Tibial nerve (tissue), 4 donors: ENCODE results near the gene CEP350. TPM values are rescaled to one million over a fixed set of nuclear protein-coding genes. Genes with fewer than 3 reads are reported as not detected.
"Not testable (repeated sequence)": the region's sequence is repeated elsewhere in the genome, so short reads cannot be mapped to it uniquely, and the experiment has no call there.

ENCODE experiments used
- DNase-seq, 2 donors: peaks; one replicate each; pipeline ENCODE4 v3.0.0-alpha.2; 2019; ENCODE audit warnings: low spot score in 2 of 2
- H3K27ac ChIP-seq, 4 donors: fragments of 200-600 bp; sonication (generic) in 3 of 4; one replicate each; pipeline ENCODE4 v1.5.1; 2017 to 2019; ENCODE audit warnings: mild to moderate bottlenecking in 1 of 4
- H3K27me3 ChIP-seq, 2 donors: fragments of 200-600 bp; sonication (generic) in 1 of 2; one replicate each; pipeline versions ENCODE4 v1.5.1 to v1.6.0; 2017 to 2019
- H3K36me3 ChIP-seq, 3 donors: fragments of 200-600 bp; sonication (generic); one replicate each; pipeline ENCODE4 v1.5.1; 2018 to 2019
- H3K4me1 ChIP-seq, 4 donors: fragments of 200-600 bp; sonication (generic) in 3 of 4; one replicate each; pipeline ENCODE4 v1.5.1; 2017 to 2019
- H3K4me3 ChIP-seq, 4 donors: fragments of 200-600 bp; sonication (generic) in 3 of 4; one replicate each; pipeline ENCODE4 v1.5.1; 2017 to 2019; ENCODE audit warnings: mild to moderate bottlenecking in 1 of 4, moderate library complexity in 1 of 4
- H3K9me3 ChIP-seq, 4 donors: fragments of 200-600 bp; sonication (generic) in 3 of 4; one replicate each; pipeline ENCODE4 v1.5.1; 2017 to 2019
- EP300 ChIP-seq, 2 donors: sonication (generic); formaldehyde crosslinking; IDR thresholded peaks; one replicate each; pipeline ENCODE4 v1.6.1; 2017; ENCODE audit warnings: antibody characterized with exemption in 2 of 2, mild to moderate bottlenecking in 1 of 2
- POLR2A ChIP-seq, 2 donors: fragments of 450-650 bp; IDR thresholded peaks; one replicate each; pipeline ENCODE4 v1.6.1; 2017; ENCODE audit warnings: antibody characterized with exemption in 2 of 2, mild to moderate bottlenecking in 2 of 2, moderate library complexity in 2 of 2
- WGBS, 2 donors: methylation state at CpG; one replicate each; pipeline ENCODE4 v1.1.5; 2018; 5-methylcytosine and 5-hydroxymethylcytosine counted together
- total RNA-seq, 4 donors: library from RNA; depleted of rRNA; stranded (reverse); fragments of >200 nt; gene quantifications; one replicate each; pipeline ENCODE4 v1.1.0, GENCODE V29; 2016
- TF ChIP-seq, protein P1 (sequence below), 5 experiments: fragments of 200-600 bp in 3 of 5; fragments of 450-650 bp in 2 of 5; sonication (generic) in 3 of 5; IDR thresholded peaks; one replicate each; pipeline ENCODE4 v1.5.1; 2016 to 2019; ENCODE audit warnings: antibody characterized with exemption in 5 of 5, mild to moderate bottlenecking in 3 of 5, moderate library complexity in 2 of 5

CEP350 gene
- total RNA-seq, 4 donors from 2014 or later: 82.6 to 112 (median 94.9) TPM

GRCh38 chr1:179955731-179956130, 1.1 kb downstream of the CEP350 start:
- no peaks in the 10 kb centered on the region for H3K27me3 ChIP-seq
- H3K9me3 ChIP-seq: no peaks in the 10 kb centered on the region
- TF ChIP-seq EP300 (IDR thresholded peaks at IDR 0.05) (no peak), POLR2A (IDR thresholded peaks at IDR 0.05) (no peak)
- TF ChIP-seq, protein P1, sequence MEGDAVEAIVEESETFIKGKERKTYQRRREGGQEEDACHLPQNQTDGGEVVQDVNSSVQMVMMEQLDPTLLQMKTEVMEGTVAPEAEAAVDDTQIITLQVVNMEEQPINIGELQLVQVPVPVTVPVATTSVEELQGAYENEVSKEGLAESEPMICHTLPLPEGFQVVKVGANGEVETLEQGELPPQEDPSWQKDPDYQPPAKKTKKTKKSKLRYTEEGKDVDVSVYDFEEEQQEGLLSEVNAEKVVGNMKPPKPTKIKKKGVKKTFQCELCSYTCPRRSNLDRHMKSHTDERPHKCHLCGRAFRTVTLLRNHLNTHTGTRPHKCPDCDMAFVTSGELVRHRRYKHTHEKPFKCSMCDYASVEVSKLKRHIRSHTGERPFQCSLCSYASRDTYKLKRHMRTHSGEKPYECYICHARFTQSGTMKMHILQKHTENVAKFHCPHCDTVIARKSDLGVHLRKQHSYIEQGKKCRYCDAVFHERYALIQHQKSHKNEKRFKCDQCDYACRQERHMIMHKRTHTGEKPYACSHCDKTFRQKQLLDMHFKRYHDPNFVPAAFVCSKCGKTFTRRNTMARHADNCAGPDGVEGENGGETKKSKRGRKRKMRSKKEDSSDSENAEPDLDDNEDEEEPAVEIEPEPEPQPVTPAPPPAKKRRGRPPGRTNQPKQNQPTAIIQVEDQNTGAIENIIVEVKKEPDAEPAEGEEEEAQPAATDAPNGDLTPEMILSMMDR (IDR thresholded peaks at IDR 0.05): no peak
- peaks cover 0 to 40% (median 21%) of the 10 kb centered on the region in 4 donors for H3K4me1 ChIP-seq
- H3K4me3 ChIP-seq: peak overlapping the region; percentile 75 to 99 (median 78)
- peak overlapping the region; percentile 85 to 97 (median 94) for H3K27ac ChIP-seq
- no peaks in the 10 kb centered on the region for H3K36me3 ChIP-seq
- 1 to 2% methylated on average over 3 of the region's 3 CpGs for WGBS, 2 donors
- DNase-seq: no peak

GRCh38 chr1:179958359-179958758, 3.7 kb downstream of the CEP350 start:
- WGBS, 2 donors: 80 to 83% methylated on average over 3 of the region's 3 CpGs
- H3K36me3 ChIP-seq: peaks cover 0 to 10% (median 0%) of the 10 kb centered on the region in 3 donors
- H3K9me3 ChIP-seq: no peaks in the 10 kb centered on the region

GRCh38 chr1:179962168-179962567, 7.6 kb downstream of the CEP350 start:
- not testable (repeated sequence) for DNase-seq, H3K27me3 ChIP-seq, H3K4me3 ChIP-seq, H3K9me3 ChIP-seq, H3K27ac ChIP-seq
- H3K4me1 ChIP-seq: peaks cover 0 to 29% (median 13%) of the 10 kb centered on the region in 4 donors
- 96% methylated on average over 8 of the region's 8 CpGs for WGBS, 2 donors
- peaks cover 0 to 10% (median 0%) of the 10 kb centered on the region in 3 donors for H3K36me3 ChIP-seq

More at GRCh38 chr1:179958359-179958758, 3.7 kb downstream of the CEP350 start:
- peaks cover 0 to 38% (median 21%) of the 10 kb centered on the region in 4 donors for H3K4me1 ChIP-seq
- H3K4me3 ChIP-seq: no peak overlapping the region
- peak overlapping the region in 1 of 4 donors; percentile 28 for H3K27ac ChIP-seq
- H3K27me3 ChIP-seq: no peaks in the 10 kb centered on the region
- no peak for DNase-seq
- TF ChIP-seq, protein P1 (IDR thresholded peaks at IDR 0.05): no peak
- no peak for TF ChIP-seq EP300 (IDR thresholded peaks at IDR 0.05)
- TF ChIP-seq POLR2A (IDR thresholded peaks at IDR 0.05): no peak

GRCh38 chr1:179966551-179966950, 11.9 kb downstream of the CEP350 start:
- no peak overlapping the region for H3K27ac ChIP-seq
- peaks cover 0 to 10% (median 0%) of the 10 kb centered on the region in 3 donors for H3K36me3 ChIP-seq
- H3K27me3 ChIP-seq: no peaks in the 10 kb centered on the region
- no peak overlapping the region for H3K4me3 ChIP-seq
- no peak for TF ChIP-seq POLR2A (IDR thresholded peaks at IDR 0.05)
- TF ChIP-seq EP300 (IDR thresholded peaks at IDR 0.05): no peak
- TF ChIP-seq, protein P1 (IDR thresholded peaks at IDR 0.05): no peak
- H3K9me3 ChIP-seq: no peaks in the 10 kb centered on the region
- H3K4me1 ChIP-seq: peaks cover 2 to 47% (median 24%) of the 10 kb centered on the region in 4 donors
- DNase-seq: peak in 1 of 2 donors; percentile 38

GRCh38 chr1:179968284-179968993, 13.8 kb downstream of the CEP350 start:
- Histone ChIP-seq H3K9me3 (no peaks in the 10 kb centered on the region), H3K36me3 (no peaks in the 10 kb centered on the region), H3K27ac (peak overlapping the region; percentile 71 to 89 (median 79)), H3K4me1 (peaks cover 2 to 52% (median 26%) of the 10 kb centered on the region in 4 donors), H3K4me3 (no peak overlapping the region), H3K27me3 (no peaks in the 10 kb centered on the region)
- DNase-seq: no peak
- TF ChIP-seq, protein P1 (IDR thresholded peaks at IDR 0.05): no peak
- TF ChIP-seq EP300 (IDR thresholded peaks at IDR 0.05): no peak
- 90 to 91% methylated on average over 6 of the region's 6 CpGs for WGBS, 2 donors
